ENCODE data around the gene CENPB. TPM values are rescaled to one million over a fixed set of nuclear protein-coding genes. Genes with fewer than 3 reads are reported as not detected.

The CENPB gene
- total and polyA plus RNA-seq, 5 donors from 2014 or later: 1.2 to 38.5 (median 1.6) TPM

DNA sequence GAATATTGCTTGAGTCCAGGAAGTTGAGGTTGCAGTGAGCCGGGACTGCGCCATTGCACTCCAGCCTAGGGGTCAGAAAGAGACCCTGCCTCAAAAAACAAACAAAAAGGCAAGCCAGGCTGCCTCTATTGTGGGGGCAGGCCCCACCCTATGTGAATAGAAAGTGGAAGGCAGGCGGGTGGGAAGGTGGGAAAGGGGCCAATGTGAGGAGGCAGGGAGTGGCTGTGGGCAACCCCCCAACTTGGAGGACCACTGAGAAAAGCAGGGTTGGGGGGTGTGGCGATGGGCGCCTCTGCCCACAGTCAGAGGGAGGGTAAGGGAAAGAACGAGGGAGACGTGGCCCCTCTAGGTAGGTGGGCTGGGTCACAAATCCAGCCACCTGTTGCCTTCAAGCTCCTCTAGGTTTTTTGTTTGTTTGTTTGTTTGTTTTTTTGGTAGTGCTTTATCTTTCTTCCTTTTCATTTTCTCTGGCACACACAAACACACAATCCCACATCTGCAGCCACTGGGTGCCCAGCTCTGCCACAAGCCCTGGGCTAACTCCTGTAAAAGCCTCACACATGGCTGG lies 28.5 kb upstream of the CENPB start:
- no peaks in the 10 kb centered on the region for H3K36me3 ChIP-seq (ENCODE audit: control insufficient read depth, insufficient read depth, low read length)
- ATAC-seq (ENCODE audit: low read depth in 2 of 2): no peak
- H3K27ac ChIP-seq (ENCODE audit: insufficient read depth, low read length, poor library complexity, severe bottlenecking): peak overlapping the region; percentile 95
- H3K9me3 ChIP-seq (ENCODE audit: control insufficient read depth in 2 of 2, low read length in 2 of 2): no peaks in the 10 kb centered on the region
- no peak overlapping the region for H3K4me3 ChIP-seq (ENCODE audit: low read depth, low read length)
- peaks cover 89% of the 10 kb centered on the region for H3K4me1 ChIP-seq (ENCODE audit: control insufficient read depth, insufficient read depth, low read length, poor library complexity, severe bottlenecking)
- no peak for DNase-seq
- H3K27ac Mint-ChIP-seq: peak overlapping the region; percentile 84 to 99 (median 90)
- H3K4me3 Mint-ChIP-seq: peak overlapping the region in 3 of 4 donors; percentile 79 to 89 (median 85)
- H3K27me3 Mint-ChIP-seq: no peaks in the 10 kb centered on the region
- no peaks in the 10 kb centered on the region for H3K27me3 ChIP-seq (ENCODE audit: control insufficient read depth, insufficient read depth, low read length)
- peaks cover 0 to 2% (median 0%) of the 10 kb centered on the region in 7 donors for H3K9me3 Mint-ChIP-seq
- H3K4me1 Mint-ChIP-seq: peaks cover 15 to 89% (median 60%) of the 10 kb centered on the region in 4 donors
- no peaks in the 10 kb centered on the region for H3K36me3 Mint-ChIP-seq

DNA sequence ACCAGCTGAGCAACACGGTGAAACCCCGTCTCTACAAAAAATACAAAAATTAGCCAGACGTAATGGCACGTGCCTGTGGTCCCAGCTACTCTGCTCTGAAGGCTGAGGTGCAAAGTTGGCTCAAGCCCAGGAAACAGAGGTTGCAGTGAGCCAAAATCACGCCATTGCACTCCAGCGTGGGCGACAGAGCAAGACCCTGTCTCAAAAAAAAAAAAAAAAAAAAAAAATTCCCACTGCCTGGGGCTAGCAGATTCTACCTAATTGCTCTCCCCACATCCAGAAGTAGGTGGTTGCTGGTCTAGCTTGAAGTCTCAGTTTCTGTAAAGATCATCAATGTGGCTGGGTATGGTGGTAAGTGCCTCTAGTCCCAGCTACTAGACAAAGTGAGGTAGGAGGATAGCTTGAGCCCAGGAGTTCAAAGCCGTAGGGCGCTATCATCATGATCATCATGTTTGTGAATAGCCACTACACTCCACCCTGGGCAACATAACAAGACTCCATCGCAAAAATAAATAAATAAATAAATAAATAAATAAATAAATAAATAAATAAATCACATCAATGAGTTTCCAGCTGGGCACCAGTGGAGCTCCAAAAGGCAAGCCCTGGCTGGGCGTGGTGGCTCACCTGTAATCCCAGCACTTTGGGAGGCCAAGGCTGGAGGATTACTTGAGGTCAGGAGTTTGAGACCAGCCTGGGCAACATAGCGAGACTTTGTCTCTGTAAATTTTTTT lies 27.5 kb upstream of the CENPB start:
- Mint-ChIP-seq H3K27ac (peak overlapping the region; percentile 92 to 99 (median 94)), H3K4me3 (peak overlapping the region; percentile 38 to 94 (median 90)), H3K4me1 (peaks cover 15 to 84% (median 56%) of the 10 kb centered on the region in 4 donors), H3K9me3 (peaks cover 0 to 2% (median 0%) of the 10 kb centered on the region in 7 donors), H3K36me3 (no peaks in the 10 kb centered on the region), H3K27me3 (no peaks in the 10 kb centered on the region)
- peak overlapping the region; percentile 95 for H3K27ac ChIP-seq (ENCODE audit: insufficient read depth, low read length, poor library complexity, severe bottlenecking)
- ATAC-seq (ENCODE audit: low read depth in 2 of 2) (no peak), DNase-seq (no peak)
- no peak overlapping the region for H3K4me3 ChIP-seq (ENCODE audit: low read depth, low read length)
- no peaks in the 10 kb centered on the region for H3K36me3 ChIP-seq (ENCODE audit: control insufficient read depth, insufficient read depth, low read length)
- peaks cover 84% of the 10 kb centered on the region for H3K4me1 ChIP-seq (ENCODE audit: control insufficient read depth, insufficient read depth, low read length, poor library complexity, severe bottlenecking)
- no peaks in the 10 kb centered on the region for H3K9me3 ChIP-seq (ENCODE audit: control insufficient read depth in 2 of 2, low read length in 2 of 2)
- no peaks in the 10 kb centered on the region for H3K27me3 ChIP-seq (ENCODE audit: control insufficient read depth, insufficient read depth, low read length)

DNA sequence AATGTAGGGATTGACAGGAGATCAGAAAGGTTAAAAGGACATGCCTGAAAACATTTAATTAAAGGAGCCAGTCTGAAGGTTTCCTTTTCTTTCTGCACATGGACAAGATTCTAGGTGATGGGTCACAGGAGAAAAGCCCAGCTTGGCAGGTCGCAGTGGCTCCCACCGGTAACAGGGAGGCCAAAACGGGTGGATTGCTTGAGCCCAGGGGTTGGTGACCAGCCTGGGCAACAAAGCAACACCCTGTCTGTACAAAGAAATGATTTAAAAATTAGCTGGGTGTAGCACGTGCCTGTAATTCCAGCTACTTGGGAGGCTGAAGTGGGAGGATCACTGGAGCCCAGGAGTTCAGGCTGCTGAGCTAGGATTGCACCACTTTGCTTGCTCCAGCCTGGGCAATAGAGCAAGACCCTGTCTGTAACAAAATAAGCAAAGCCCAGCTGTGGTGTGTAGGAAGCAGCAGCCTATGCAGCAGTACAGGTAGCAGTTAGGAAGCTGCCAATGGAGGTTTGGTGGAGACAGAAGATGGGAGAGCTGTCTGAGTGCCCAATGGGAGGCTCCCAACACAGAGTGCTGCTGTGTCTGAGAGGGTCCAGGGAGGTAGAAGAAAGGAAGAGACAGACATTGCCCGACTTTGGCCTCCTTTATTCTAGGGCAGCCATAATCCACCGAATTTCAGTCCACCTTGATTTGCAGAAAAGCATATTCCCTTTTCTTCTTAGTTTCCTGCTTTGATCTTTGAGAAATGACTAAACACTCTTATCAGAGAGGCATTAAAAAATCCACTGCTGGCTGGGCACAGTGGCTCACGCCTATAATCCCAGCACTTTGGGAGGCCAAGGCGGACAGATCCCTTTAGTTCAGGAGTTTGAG lies 26.7 kb upstream of the CENPB start:
- H3K9me3 ChIP-seq (ENCODE audit: control insufficient read depth in 2 of 2, low read length in 2 of 2): no peaks in the 10 kb centered on the region
- Mint-ChIP-seq H3K4me3 (peak overlapping the region; percentile 71 to 94 (median 90)), H3K27ac (peak overlapping the region; percentile 92 to 99 (median 94)), H3K27me3 (no peaks in the 10 kb centered on the region), H3K4me1 (peaks cover 15 to 82% (median 54%) of the 10 kb centered on the region in 4 donors), H3K9me3 (peaks cover 0 to 2% (median 0%) of the 10 kb centered on the region in 7 donors), H3K36me3 (no peaks in the 10 kb centered on the region)
- H3K27ac ChIP-seq (ENCODE audit: insufficient read depth, low read length, poor library complexity, severe bottlenecking): peak overlapping the region; percentile 95
- peaks cover 76% of the 10 kb centered on the region for H3K4me1 ChIP-seq (ENCODE audit: control insufficient read depth, insufficient read depth, low read length, poor library complexity, severe bottlenecking)
- ATAC-seq (ENCODE audit: low read depth in 2 of 2) (no peak), DNase-seq (no peak)
- H3K4me3 ChIP-seq (ENCODE audit: low read depth, low read length): peak overlapping the region; percentile 37
- H3K27me3 ChIP-seq (ENCODE audit: control insufficient read depth, insufficient read depth, low read length): no peaks in the 10 kb centered on the region
- H3K36me3 ChIP-seq (ENCODE audit: control insufficient read depth, insufficient read depth, low read length): no peaks in the 10 kb centered on the region

- Mint-ChIP-seq H3K36me3 (peaks cover under 1% of the 10 kb centered on the region), H3K27me3 (no peaks in the 10 kb centered on the region), H3K27ac (peak overlapping the region; percentile 94 to 99 (median 95)), H3K4me3 (peak overlapping the region; percentile 88 to 99 (median 92)), H3K9me3 (peaks cover 0 to 2% (median 0%) of the 10 kb centered on the region in 7 donors), H3K4me1 (peaks cover 15 to 85% (median 57%) of the 10 kb centered on the region in 4 donors)
- H3K4me3 ChIP-seq (ENCODE audit: low read depth, low read length): peak overlapping the region; percentile 57
- H3K36me3 ChIP-seq (ENCODE audit: control insufficient read depth, insufficient read depth, low read length): no peaks in the 10 kb centered on the region
- no peaks in the 10 kb centered on the region for H3K27me3 ChIP-seq (ENCODE audit: control insufficient read depth, insufficient read depth, low read length)
- peak overlapping the region; percentile 95 for H3K27ac ChIP-seq (ENCODE audit: insufficient read depth, low read length, poor library complexity, severe bottlenecking)
- no peaks in the 10 kb centered on the region for H3K9me3 ChIP-seq (ENCODE audit: control insufficient read depth in 2 of 2, low read length in 2 of 2)
- no peak for ATAC-seq (ENCODE audit: low read depth in 2 of 2)
- no peak for DNase-seq
- peaks cover 80% of the 10 kb centered on the region for H3K4me1 ChIP-seq (ENCODE audit: control insufficient read depth, insufficient read depth, low read length, poor library complexity, severe bottlenecking)
Observed at GRCh38 chr20:3812259-3812681, 25.7 kb upstream of the CENPB start.

GRCh38 chr20:3811467-3812258 lies 25.1 kb upstream of the CENPB start:
- H3K4me1 Mint-ChIP-seq: peaks cover 20 to 86% (median 59%) of the 10 kb centered on the region in 4 donors
- peak overlapping the region; percentile 95 for H3K27ac ChIP-seq (ENCODE audit: insufficient read depth, low read length, poor library complexity, severe bottlenecking)
- DNase-seq (peak; percentile 84 to 98 (median 90)), ATAC-seq (ENCODE audit: low read depth in 2 of 2) (peak; percentile 96)
- H3K27ac Mint-ChIP-seq: peak overlapping the region; percentile 94 to 99 (median 95)
- peak overlapping the region; percentile 88 to 99 (median 92) for H3K4me3 Mint-ChIP-seq
- peaks cover 82% of the 10 kb centered on the region for H3K4me1 ChIP-seq (ENCODE audit: control insufficient read depth, insufficient read depth, low read length, poor library complexity, severe bottlenecking)
- H3K9me3 ChIP-seq (ENCODE audit: control insufficient read depth in 2 of 2, low read length in 2 of 2): no peaks in the 10 kb centered on the region
- H3K36me3 Mint-ChIP-seq: peaks cover 6% of the 10 kb centered on the region
- no peaks in the 10 kb centered on the region for H3K36me3 ChIP-seq (ENCODE audit: control insufficient read depth, insufficient read depth, low read length)
- peak overlapping the region; percentile 86 for H3K4me3 ChIP-seq (ENCODE audit: low read depth, low read length)
- no peaks in the 10 kb centered on the region for H3K27me3 ChIP-seq (ENCODE audit: control insufficient read depth, insufficient read depth, low read length)
- no peaks in the 10 kb centered on the region for H3K27me3 Mint-ChIP-seq
- peaks cover 0 to 2% (median 0%) of the 10 kb centered on the region in 7 donors for H3K9me3 Mint-ChIP-seq

- peak overlapping the region in 2 of 3 donors; percentile 89 to 91 for H3K27ac Mint-ChIP-seq
- H3K9me3 Mint-ChIP-seq: peaks cover 0 to 2% (median 0%) of the 10 kb centered on the region in 7 donors
- no peak for ATAC-seq (ENCODE audit: low read depth in 2 of 2)
- peaks cover 26% of the 10 kb centered on the region for H3K36me3 ChIP-seq (ENCODE audit: control insufficient read depth, insufficient read depth, low read length)
- H3K27me3 Mint-ChIP-seq: no peaks in the 10 kb centered on the region
- H3K27ac ChIP-seq (ENCODE audit: insufficient read depth, low read length, poor library complexity, severe bottlenecking): peak overlapping the region; percentile 66
- peak overlapping the region in 2 of 4 donors; percentile 73 to 87 for H3K4me3 Mint-ChIP-seq
- peaks cover 62% of the 10 kb centered on the region for H3K4me1 ChIP-seq (ENCODE audit: control insufficient read depth, insufficient read depth, low read length, poor library complexity, severe bottlenecking)
- peaks cover 32% of the 10 kb centered on the region for H3K36me3 Mint-ChIP-seq
- H3K27me3 ChIP-seq (ENCODE audit: control insufficient read depth, insufficient read depth, low read length): no peaks in the 10 kb centered on the region
- H3K9me3 ChIP-seq (ENCODE audit: control insufficient read depth in 2 of 2, low read length in 2 of 2): no peaks in the 10 kb centered on the region
- no peak overlapping the region for H3K4me3 ChIP-seq (ENCODE audit: low read depth, low read length)
- peaks cover 15 to 84% (median 57%) of the 10 kb centered on the region in 4 donors for H3K4me1 Mint-ChIP-seq
- no peak for DNase-seq
Observed at GRCh38 chr20:3808544-3808943, 22.0 kb upstream of the CENPB start.

DNA sequence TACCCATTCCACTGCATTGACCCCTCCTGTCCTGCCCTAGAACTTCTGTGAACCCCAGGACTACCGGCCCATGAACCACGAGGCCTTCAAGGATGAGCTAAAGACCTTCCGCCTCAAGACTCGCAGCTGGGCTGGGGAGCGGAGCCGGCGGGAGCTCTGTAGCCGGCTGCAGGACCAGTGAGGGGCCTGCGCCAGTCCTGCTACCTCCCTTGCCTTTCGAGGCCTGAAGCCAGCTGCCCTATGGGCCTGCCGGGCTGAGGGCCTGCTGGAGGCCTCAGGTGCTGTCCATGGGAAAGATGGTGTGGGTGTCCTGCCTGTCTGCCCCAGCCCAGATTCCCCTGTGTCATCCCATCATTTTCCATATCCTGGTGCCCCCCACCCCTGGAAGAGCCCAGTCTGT lies 18.2 kb upstream of the CENPB start:
- Histone ChIP-seq H3K36me3 (ENCODE audit: control insufficient read depth, insufficient read depth, low read length) (peaks cover 63% of the 10 kb centered on the region), H3K4me3 (ENCODE audit: low read depth, low read length) (no peak overlapping the region), H3K27me3 (ENCODE audit: control insufficient read depth, insufficient read depth, low read length) (no peaks in the 10 kb centered on the region), H3K9me3 (ENCODE audit: control insufficient read depth in 2 of 2, low read length in 2 of 2) (no peaks in the 10 kb centered on the region), H3K4me1 (ENCODE audit: control insufficient read depth, insufficient read depth, low read length, poor library complexity, severe bottlenecking) (peaks cover 58% of the 10 kb centered on the region), H3K27ac (ENCODE audit: insufficient read depth, low read length, poor library complexity, severe bottlenecking) (peak overlapping the region; percentile 23)
- Mint-ChIP-seq H3K27ac (peak overlapping the region in 2 of 3 donors; percentile 16 to 90), H3K4me3 (peak overlapping the region in 1 of 4 donors; percentile 87), H3K9me3 (no peaks in the 10 kb centered on the region), H3K4me1 (peaks cover 5 to 81% (median 46%) of the 10 kb centered on the region in 4 donors), H3K36me3 (peaks cover 62% of the 10 kb centered on the region), H3K27me3 (no peaks in the 10 kb centered on the region)
- DNase-seq (no peak), ATAC-seq (ENCODE audit: low read depth in 2 of 2) (no peak)

All from CD4-positive, CD25-positive, alpha-beta regulatory T cell (primary cell).